H9 (cell line): ENCODE results near the gene EXOC2. TPM values are rescaled to one million over a fixed set of nuclear protein-coding genes. Genes with fewer than 3 reads are reported as not detected.

Experiments used
- DNase-seq: peaks from one replicate; pipeline ENCODE4 v3.0.0-alpha.2; 2017
- H2AFZ ChIP-seq: one replicate; pipeline ENCODE4 v1.6.1; 2013; ENCODE audit warnings: mild to moderate bottlenecking, low read length, control low read depth, moderate library complexity
- H2AK5ac ChIP-seq: 2 replicates; pipeline ENCODE4 v1.6.1; 2013; ENCODE audit warnings: low read length, control low read depth, mixed read lengths; ENCODE audit not compliant: insufficient read length
- H2BK120ac ChIP-seq: one replicate; pipeline ENCODE4 v1.6.1; 2013; ENCODE audit warnings: low read depth, mild to moderate bottlenecking, low read length, control low read depth, inconsistent platforms; ENCODE audit not compliant: poor library complexity, severe bottlenecking
- H2BK12ac ChIP-seq: 2 replicates; pipeline ENCODE4 v1.6.1; 2013; ENCODE audit warnings: low read length, control low read depth, mixed read lengths, low read depth; ENCODE audit not compliant: insufficient read length
- H2BK15ac ChIP-seq: 2 replicates; pipeline ENCODE4 v1.6.1; 2013; ENCODE audit warnings: low read depth, low read length, control low read depth
- H2BK20ac ChIP-seq: one replicate; pipeline ENCODE4 v1.6.1; 2013; ENCODE audit warnings: low read depth, mild to moderate bottlenecking, low read length, control low read depth, inconsistent platforms; ENCODE audit not compliant: poor library complexity, severe bottlenecking
- H2BK5ac ChIP-seq: 2 replicates; pipeline ENCODE4 v1.6.1; 2013; ENCODE audit warnings: low read length, control low read depth, mixed read lengths; ENCODE audit not compliant: insufficient read length
- H3K14ac ChIP-seq: 2 replicates; pipeline ENCODE4 v1.6.1; 2013; ENCODE audit warnings: low read length, control low read depth; ENCODE audit not compliant: insufficient read depth
- H3K18ac ChIP-seq: 2 replicates; pipeline ENCODE4 v1.6.1; 2013; ENCODE audit warnings: low read depth, mild to moderate bottlenecking, mixed read lengths, low read length, control low read depth; ENCODE audit not compliant: insufficient read length
- H3K23ac ChIP-seq: 2 replicates; pipeline ENCODE4 v1.6.1; 2013; ENCODE audit warnings: low read length, control low read depth, mixed read lengths, low read depth; ENCODE audit not compliant: insufficient read length
- H3K23me2 ChIP-seq: 2 replicates; pipeline ENCODE4 v1.6.1; 2013; ENCODE audit warnings: low read depth, mild to moderate bottlenecking, mixed read lengths, low read length, control low read depth; ENCODE audit not compliant: insufficient read length, poor library complexity, severe bottlenecking
- H3K27ac ChIP-seq: 2 replicates; pipeline ENCODE4 v1.5.1; 2013; ENCODE audit warnings: low read length, control low read depth, mixed read lengths, low read depth; ENCODE audit not compliant: insufficient read length
- H3K27me3 ChIP-seq: 2 replicates; pipeline ENCODE4 v1.6.1; 2013; ENCODE audit warnings: low read length, control low read depth, inconsistent platforms; ENCODE audit not compliant: insufficient read depth
- H3K4ac ChIP-seq: 2 replicates; pipeline ENCODE4 v1.6.1; 2013; ENCODE audit warnings: low read depth, mild to moderate bottlenecking, control low read depth, inconsistent platforms, low read length, moderate library complexity
- H3K4me1 ChIP-seq: 2 replicates; pipeline ENCODE4 v1.6.1; 2013; ENCODE audit warnings: low read length, control low read depth, inconsistent platforms; ENCODE audit not compliant: insufficient read depth
- H3K4me2 ChIP-seq: 2 replicates; pipeline ENCODE4 v1.6.1; 2013; ENCODE audit warnings: low read length, control low read depth, mixed read lengths; ENCODE audit not compliant: insufficient read length, insufficient read depth
- H3K56ac ChIP-seq: 2 replicates; pipeline ENCODE4 v1.6.1; 2013; ENCODE audit warnings: low read depth, mild to moderate bottlenecking, mixed read lengths, low read length, control low read depth; ENCODE audit not compliant: insufficient read length
- H3K79me1 ChIP-seq: 2 replicates; pipeline ENCODE4 v1.6.1; 2013; ENCODE audit warnings: low read depth, mild to moderate bottlenecking, moderate library complexity, low read length, control low read depth, inconsistent platforms; ENCODE audit not compliant: insufficient read depth, poor library complexity, severe bottlenecking
- H3K79me2 ChIP-seq: 2 replicates; pipeline ENCODE4 v1.6.1; 2013; ENCODE audit warnings: low read length, control low read depth, inconsistent platforms; ENCODE audit not compliant: insufficient read depth
- H3K9ac ChIP-seq: 2 replicates; pipeline ENCODE4 v1.6.1; 2013; ENCODE audit warnings: low read length, control low read depth, mixed read lengths; ENCODE audit not compliant: insufficient read length; ENCODE audit errors: extremely low read depth
- H3K9me3 ChIP-seq: one replicate; pipeline ENCODE4 v1.6.1; 2013; ENCODE audit warnings: low read depth, low read length, inconsistent platforms; ENCODE audit not compliant: control insufficient read depth
- H3T11ph ChIP-seq: one replicate; pipeline ENCODE4 v1.6.1; 2013; ENCODE audit warnings: mild to moderate bottlenecking, low read length, control low read depth, inconsistent platforms
- H4K20me1 ChIP-seq: one replicate; pipeline ENCODE4 v1.6.1; 2013; ENCODE audit not compliant: control insufficient read depth, insufficient read length, insufficient read depth
- H4K5ac ChIP-seq: 2 replicates; pipeline ENCODE4 v1.6.1; 2013; ENCODE audit warnings: low read depth, mild to moderate bottlenecking, mixed read lengths, low read length, control low read depth; ENCODE audit not compliant: insufficient read length
- H4K8ac ChIP-seq: replicated peaks from 2 replicates; pipeline ENCODE4 v1.6.1; 2013; ENCODE audit warnings: low read length, control low read depth, mixed read lengths, low read depth; ENCODE audit not compliant: insufficient read length
- H4K91ac ChIP-seq: 2 replicates; pipeline ENCODE4 v1.6.1; 2013; ENCODE audit warnings: low read depth, mild to moderate bottlenecking, moderate library complexity, mixed read lengths, low read length, control low read depth; ENCODE audit not compliant: insufficient read length
- H3K27ac Mint-ChIP-seq, 3 experiments: 2 replicates in 2 of 3; 3 replicates in 1 of 3; pipeline ENCODE4 v1.8.0; 2020 to 2021; ENCODE audit warnings: mixed read lengths in 3 of 3, mild to moderate bottlenecking in 1 of 3, moderate library complexity in 1 of 3
- H3K27me3 Mint-ChIP-seq: 2 replicates; pipeline ENCODE4 v1.8.0; 2021; ENCODE audit warnings: low read depth, mild to moderate bottlenecking, moderate library complexity, mixed read lengths
- H3K36me3 Mint-ChIP-seq, 3 experiments: 2 replicates in 2 of 3; 3 replicates in 1 of 3; pipeline ENCODE4 v1.8.0; 2020 to 2021; ENCODE audit warnings: low read depth in 3 of 3, mixed read lengths in 3 of 3; ENCODE audit not compliant: insufficient read depth in 1 of 3
- H3K4me1 Mint-ChIP-seq, 2 experiments: 2 replicates each; pipeline ENCODE4 v1.8.0; 2020; ENCODE audit warnings: mixed read lengths in 2 of 2
- H3K4me3 Mint-ChIP-seq, 2 experiments: 2 replicates in 1 of 2; 3 replicates in 1 of 2; pipeline ENCODE4 v1.8.0; 2020 to 2021; ENCODE audit warnings: mild to moderate bottlenecking in 2 of 2, mixed read lengths in 2 of 2, moderate library complexity in 1 of 2
- H3K9me3 Mint-ChIP-seq, 2 experiments: 2 replicates in 1 of 2; 3 replicates in 1 of 2; pipeline ENCODE4 v1.8.0; 2020; ENCODE audit warnings: mild to moderate bottlenecking in 2 of 2, mixed read lengths in 2 of 2, moderate library complexity in 1 of 2
- WGBS: extraction: QIAGEN DNeasy Blood & Tissue Kit; methylation state at CpG from one replicate; pipeline ENCODE4 v1.1.7; 2013; ENCODE audit warnings: missing lambda C conversion rate, low lambda C conversion rate, mixed read lengths; ENCODE audit not compliant: insufficient read length; ENCODE audit errors: extremely low coverage; 5-methylcytosine and 5-hydroxymethylcytosine counted together
- total RNA-seq: library from RNA; stranded (reverse); gene quantifications from 2 replicates; pipeline ENCODE4 v1.2.1, GENCODE V29; 2021
- TF ChIP-seq, protein P1 (sequence below): fragments of 200-600 bp; sonication (generic); conservative IDR thresholded peaks from 3 replicates; pipeline ENCODE4 v1.8.0; 2021; ENCODE audit warnings: antibody characterized with exemption, mild to moderate bottlenecking

The EXOC2 gene
- total RNA-seq, 1 experiment from 2014 or later, result 29.9 TPM

DNA sequence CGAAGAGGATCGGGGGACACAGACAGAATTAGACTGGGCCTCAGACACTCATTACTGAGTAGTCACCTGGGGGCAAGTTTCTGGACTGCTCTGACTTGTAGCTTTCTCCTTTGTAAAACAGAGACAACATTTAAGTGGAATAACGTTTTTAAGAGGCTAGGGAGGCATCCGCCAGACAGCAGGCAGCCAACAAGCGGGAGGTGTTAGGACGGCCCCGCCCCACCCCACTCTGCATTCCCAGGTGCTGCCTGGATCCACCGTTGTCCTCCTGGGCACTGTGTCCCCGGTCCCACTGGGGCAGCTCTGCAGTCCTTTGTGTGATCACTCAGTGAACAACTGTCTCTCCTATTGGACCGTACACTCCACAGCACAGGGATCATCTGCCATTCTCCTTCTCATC is 187.6 kb downstream of the EXOC2 start:
- no peak overlapping the region for H3K14ac ChIP-seq
- no peak overlapping the region for H2AK5ac ChIP-seq
- no peaks in the 10 kb centered on the region for H3K23me2 ChIP-seq
- H3K9me3 Mint-ChIP-seq, result no peaks in the 10 kb centered on the region
- no peak overlapping the region for H2BK15ac ChIP-seq
- no peak overlapping the region for H4K5ac ChIP-seq
- H3K79me2 ChIP-seq, result no peaks in the 10 kb centered on the region
- H3K23ac ChIP-seq, result no peak overlapping the region
- H3T11ph ChIP-seq, result no peak overlapping the region
- no peak overlapping the region for H4K8ac ChIP-seq
- no peaks in the 10 kb centered on the region for H4K20me1 ChIP-seq
- no peak overlapping the region for H2BK5ac ChIP-seq
- H3K9me3 ChIP-seq, result no peaks in the 10 kb centered on the region
- no peak overlapping the region for H3K56ac ChIP-seq
- no peak overlapping the region for H3K9ac ChIP-seq
- H3K27ac Mint-ChIP-seq, result 0 out of 7 replicates have a peak overlapping the region, but pooled peaks of 1 of the 3 experiments have one; percentile 23
- H2BK20ac ChIP-seq, result no peak overlapping the region
- no peak overlapping the region for H3K27ac ChIP-seq
- no peak overlapping the region for H2BK120ac ChIP-seq
- H3K36me3 Mint-ChIP-seq, result no peaks in the 10 kb centered on the region
- TF ChIP-seq, protein P1, sequence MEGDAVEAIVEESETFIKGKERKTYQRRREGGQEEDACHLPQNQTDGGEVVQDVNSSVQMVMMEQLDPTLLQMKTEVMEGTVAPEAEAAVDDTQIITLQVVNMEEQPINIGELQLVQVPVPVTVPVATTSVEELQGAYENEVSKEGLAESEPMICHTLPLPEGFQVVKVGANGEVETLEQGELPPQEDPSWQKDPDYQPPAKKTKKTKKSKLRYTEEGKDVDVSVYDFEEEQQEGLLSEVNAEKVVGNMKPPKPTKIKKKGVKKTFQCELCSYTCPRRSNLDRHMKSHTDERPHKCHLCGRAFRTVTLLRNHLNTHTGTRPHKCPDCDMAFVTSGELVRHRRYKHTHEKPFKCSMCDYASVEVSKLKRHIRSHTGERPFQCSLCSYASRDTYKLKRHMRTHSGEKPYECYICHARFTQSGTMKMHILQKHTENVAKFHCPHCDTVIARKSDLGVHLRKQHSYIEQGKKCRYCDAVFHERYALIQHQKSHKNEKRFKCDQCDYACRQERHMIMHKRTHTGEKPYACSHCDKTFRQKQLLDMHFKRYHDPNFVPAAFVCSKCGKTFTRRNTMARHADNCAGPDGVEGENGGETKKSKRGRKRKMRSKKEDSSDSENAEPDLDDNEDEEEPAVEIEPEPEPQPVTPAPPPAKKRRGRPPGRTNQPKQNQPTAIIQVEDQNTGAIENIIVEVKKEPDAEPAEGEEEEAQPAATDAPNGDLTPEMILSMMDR, result no peak
- no peaks in the 10 kb centered on the region; the same call in 1 of the 2 replicates for H3K4me1 ChIP-seq
- no peak overlapping the region for H2AFZ ChIP-seq
- H2BK12ac ChIP-seq, result no peak overlapping the region
- no peak for DNase-seq
- H3K4me2 ChIP-seq, result no peak overlapping the region
- H3K79me1 ChIP-seq, result no peaks in the 10 kb centered on the region
- H3K27me3 ChIP-seq, result no peaks in the 10 kb centered on the region
- peaks cover 7 to 8% of the 10 kb centered on the region in 2 experiments for H3K4me1 Mint-ChIP-seq
- H3K27me3 Mint-ChIP-seq, result no peaks in the 10 kb centered on the region
- no peak overlapping the region for H3K18ac ChIP-seq
- no peak overlapping the region for H4K91ac ChIP-seq
- H3K4ac ChIP-seq, result no peak overlapping the region
- H3K4me3 Mint-ChIP-seq, result no peak overlapping the region
- WGBS, result no CpG with 5 or more reads among the region's 10 CpGs
